HG03175 (cell line): Measurements from ENCODE around the gene LHX2.

ENCODE experiments used
- ATAC-seq: cut with Tn5 transposase; IDR thresholded peaks from one replicate; pipeline ENCODE4 v1.9.1; 2021; ENCODE audit warnings: mild to moderate bottlenecking, moderate library complexity; ENCODE audit not compliant: unreplicated experiment

LHX2 gene

GRCh38 chr9:124029617-124030016 is 18.0 kb downstream of the LHX2 start:
- ATAC-seq = no peak

- no peak for ATAC-seq
Observed at GRCh38 chr9:124030969-124031451, 19.4 kb downstream of the LHX2 start.

GRCh38 chr9:124032247-124032646 is 20.7 kb downstream of the LHX2 start:
- no peak for ATAC-seq

- no peak for ATAC-seq
Observed at GRCh38 chr9:124033348-124033747, 21.8 kb downstream of the LHX2 start.

GRCh38 chr9:124033967-124034366 is 22.4 kb downstream of the LHX2 start:
- ATAC-seq = no peak

- no peak for ATAC-seq
Observed at GRCh38 chr9:124035001-124035650, 23.6 kb downstream of the LHX2 start.

- ATAC-seq = no peak
Observed at GRCh38 chr9:124036578-124036977, 25.0 kb downstream of the LHX2 start.

GRCh38 chr9:124037790-124038189 is 26.2 kb downstream of the LHX2 start:
- ATAC-seq = no peak

- ATAC-seq = no peak
Observed at GRCh38 chr9:124038239-124038638, 26.7 kb downstream of the LHX2 start.

- no peak for ATAC-seq
Observed at GRCh38 chr9:124038790-124039633, 27.4 kb downstream of the LHX2 start.

- no peak for ATAC-seq
Observed at GRCh38 chr9:124040186-124040931, 28.8 kb downstream of the LHX2 start.

- ATAC-seq = no peak
Observed at GRCh38 chr9:124040935-124041816, 29.6 kb downstream of the LHX2 start.

GRCh38 chr9:124041817-124042116 is 30.2 kb downstream of the LHX2 start:
- no peak for ATAC-seq

- ATAC-seq = no peak
Observed at GRCh38 chr9:124042201-124042721, 30.7 kb downstream of the LHX2 start.

GRCh38 chr9:124044448-124044847 is 32.9 kb downstream of the LHX2 start:
- no peak for ATAC-seq

- no peak for ATAC-seq
Observed at GRCh38 chr9:124045076-124045829, 33.7 kb downstream of the LHX2 start.

GRCh38 chr9:124045830-124046177 is 34.2 kb downstream of the LHX2 start:
- no peak for ATAC-seq

GRCh38 chr9:124046189-124046588 is 34.6 kb downstream of the LHX2 start:
- ATAC-seq = no peak

- ATAC-seq = no peak
Observed at GRCh38 chr9:124047251-124047672, 35.7 kb downstream of the LHX2 start.

GRCh38 chr9:124050955-124051354 is 39.4 kb downstream of the LHX2 start:
- ATAC-seq = no peak
